Measurements from ENCODE around the gene ARHGEF39.
"Not testable (repeated sequence)": the region's sequence is repeated elsewhere in the genome, so short reads cannot be mapped to it uniquely, and the experiment has no call there.

The ARHGEF39 gene

DNA sequence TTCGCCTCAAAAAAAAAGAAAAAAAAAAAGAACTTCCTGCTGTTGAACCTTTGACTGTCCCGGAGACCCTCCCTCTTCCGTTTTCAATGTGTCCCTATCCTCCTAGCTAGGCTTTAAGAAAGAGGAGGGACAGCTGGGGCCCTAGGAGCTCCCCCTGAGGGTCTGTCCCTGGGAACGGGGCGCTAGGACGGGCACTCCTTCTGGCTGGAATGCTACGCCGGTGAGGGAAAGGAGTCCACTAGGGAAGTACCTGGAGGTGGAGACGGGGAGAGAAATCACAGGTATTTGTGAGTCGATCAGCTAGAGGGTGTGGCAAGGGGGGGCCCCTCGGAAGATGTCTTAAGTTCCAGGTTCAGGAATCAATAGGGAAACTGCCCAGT is 18.9 kb downstream of the ARHGEF39 start:
- peaks cover 5 to 10% of the 10 kb centered on the region in 2 donors for H3K4me1 ChIP-seq (ENCODE audit: control insufficient read depth in 1 of 2, insufficient read depth in 2 of 2, low read length in 2 of 2)
- H3K4me3 ChIP-seq (ENCODE audit: low read depth in 1 of 2, low read length in 2 of 2), result peak overlapping the region; percentile 74 to 87
- peak overlapping the region; percentile 96 for H3K27ac ChIP-seq (ENCODE audit: low read length)
- H3K9me3 ChIP-seq (ENCODE audit: control insufficient read depth in 1 of 2, low read length in 2 of 2), result no peaks in the 10 kb centered on the region
- no peaks in the 10 kb centered on the region for H3K27me3 ChIP-seq (ENCODE audit: low read depth, low read length)
- H3K36me3 ChIP-seq (ENCODE audit: control insufficient read depth in 1 of 2, insufficient read depth in 2 of 2, low read length in 2 of 2), result no peaks in the 10 kb centered on the region

- not testable (repeated sequence) for H3K27me3 ChIP-seq (ENCODE audit: low read depth, low read length); H3K4me1 ChIP-seq (ENCODE audit: control insufficient read depth in 1 of 2, insufficient read depth in 2 of 2, low read length in 2 of 2); H3K9me3 ChIP-seq (ENCODE audit: control insufficient read depth in 1 of 2, low read length in 2 of 2); H3K36me3 ChIP-seq (ENCODE audit: control insufficient read depth in 1 of 2, insufficient read depth in 2 of 2, low read length in 2 of 2)
- H3K27ac ChIP-seq (ENCODE audit: low read length), result peak overlapping the region; percentile 96
- peak overlapping the region; percentile 74 to 87 for H3K4me3 ChIP-seq (ENCODE audit: low read depth in 1 of 2, low read length in 2 of 2)
These were observed 19.3 kb downstream of the ARHGEF39 start for GRCh38 chr9:35645736-35646135.

GRCh38 chr9:35643046-35643445 is 21.9 kb downstream of the ARHGEF39 start:
- Histone ChIP-seq H3K27ac (ENCODE audit: low read length) (no peak overlapping the region), H3K27me3 (ENCODE audit: low read depth, low read length) (no peaks in the 10 kb centered on the region), H3K4me3 (ENCODE audit: low read depth in 1 of 2, low read length in 2 of 2) (no peak overlapping the region), H3K9me3 (ENCODE audit: control insufficient read depth in 1 of 2, low read length in 2 of 2) (no peaks in the 10 kb centered on the region), H3K4me1 (ENCODE audit: control insufficient read depth in 1 of 2, insufficient read depth in 2 of 2, low read length in 2 of 2) (peaks cover 5 to 10% of the 10 kb centered on the region in 2 donors), H3K36me3 (ENCODE audit: control insufficient read depth in 1 of 2, insufficient read depth in 2 of 2, low read length in 2 of 2) (no peaks in the 10 kb centered on the region)

DNA sequence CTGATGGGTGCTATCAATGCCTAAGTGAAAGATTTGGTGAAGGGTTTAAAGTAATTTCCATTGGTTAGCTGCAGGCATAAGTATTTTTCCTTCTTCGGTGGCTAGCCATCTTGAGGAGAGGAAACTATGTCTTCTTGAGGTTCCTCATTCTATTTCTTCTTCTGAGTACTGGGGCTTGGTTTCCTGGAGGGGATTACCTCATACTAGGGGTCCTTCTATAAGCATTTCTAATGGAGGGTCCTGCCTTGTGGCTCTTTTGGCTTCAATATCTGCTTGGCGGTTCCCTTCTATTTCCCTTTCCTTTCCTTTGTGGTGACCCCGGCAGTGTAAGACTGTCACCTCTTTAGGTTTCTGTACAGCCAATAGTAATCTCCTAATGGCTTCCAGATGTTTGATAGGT is 23.5 kb downstream of the ARHGEF39 start:
- not testable (repeated sequence) for H3K4me1 ChIP-seq (ENCODE audit: control insufficient read depth in 1 of 2, insufficient read depth in 2 of 2, low read length in 2 of 2); H3K27ac ChIP-seq (ENCODE audit: low read length); H3K36me3 ChIP-seq (ENCODE audit: control insufficient read depth in 1 of 2, insufficient read depth in 2 of 2, low read length in 2 of 2); H3K27me3 ChIP-seq (ENCODE audit: low read depth, low read length); H3K9me3 ChIP-seq (ENCODE audit: control insufficient read depth in 1 of 2, low read length in 2 of 2); H3K4me3 ChIP-seq (ENCODE audit: low read depth in 1 of 2, low read length in 2 of 2)

GRCh38 chr9:35640431-35640830 is 24.6 kb downstream of the ARHGEF39 start:
- not testable (repeated sequence) for H3K4me1 ChIP-seq (ENCODE audit: control insufficient read depth in 1 of 2, insufficient read depth in 2 of 2, low read length in 2 of 2); H3K27ac ChIP-seq (ENCODE audit: low read length); H3K9me3 ChIP-seq (ENCODE audit: control insufficient read depth in 1 of 2, low read length in 2 of 2); H3K4me3 ChIP-seq (ENCODE audit: low read depth in 1 of 2, low read length in 2 of 2); H3K27me3 ChIP-seq (ENCODE audit: low read depth, low read length); H3K36me3 ChIP-seq (ENCODE audit: control insufficient read depth in 1 of 2, insufficient read depth in 2 of 2, low read length in 2 of 2)

GRCh38 chr9:35639631-35640030 is 25.4 kb downstream of the ARHGEF39 start:
- no peaks in the 10 kb centered on the region for H3K27me3 ChIP-seq (ENCODE audit: low read depth, low read length)
- H3K4me1 ChIP-seq (ENCODE audit: control insufficient read depth in 1 of 2, insufficient read depth in 2 of 2, low read length in 2 of 2), result no peaks in the 10 kb centered on the region
- H3K4me3 ChIP-seq (ENCODE audit: low read depth in 1 of 2, low read length in 2 of 2), result no peak overlapping the region
- no peak overlapping the region for H3K27ac ChIP-seq (ENCODE audit: low read length)
- H3K36me3 ChIP-seq (ENCODE audit: control insufficient read depth in 1 of 2, insufficient read depth in 2 of 2, low read length in 2 of 2), result no peaks in the 10 kb centered on the region
- no peaks in the 10 kb centered on the region for H3K9me3 ChIP-seq (ENCODE audit: control insufficient read depth in 1 of 2, low read length in 2 of 2)

GRCh38 chr9:35639225-35639624 is 25.8 kb downstream of the ARHGEF39 start:
- H3K4me3 ChIP-seq (ENCODE audit: low read depth in 1 of 2, low read length in 2 of 2); H3K27ac ChIP-seq (ENCODE audit: low read length); H3K9me3 ChIP-seq (ENCODE audit: control insufficient read depth in 1 of 2, low read length in 2 of 2); H3K27me3 ChIP-seq (ENCODE audit: low read depth, low read length); H3K36me3 ChIP-seq (ENCODE audit: control insufficient read depth in 1 of 2, insufficient read depth in 2 of 2, low read length in 2 of 2); H3K4me1 ChIP-seq (ENCODE audit: control insufficient read depth in 1 of 2, insufficient read depth in 2 of 2, low read length in 2 of 2): not testable (repeated sequence)

- not testable (repeated sequence) for H3K36me3 ChIP-seq (ENCODE audit: control insufficient read depth in 1 of 2, insufficient read depth in 2 of 2, low read length in 2 of 2); H3K4me3 ChIP-seq (ENCODE audit: low read depth in 1 of 2, low read length in 2 of 2); H3K4me1 ChIP-seq (ENCODE audit: control insufficient read depth in 1 of 2, insufficient read depth in 2 of 2, low read length in 2 of 2); H3K27ac ChIP-seq (ENCODE audit: low read length); H3K27me3 ChIP-seq (ENCODE audit: low read depth, low read length); H3K9me3 ChIP-seq (ENCODE audit: control insufficient read depth in 1 of 2, low read length in 2 of 2)
These were observed 26.2 kb downstream of the ARHGEF39 start for GRCh38 chr9:35638751-35639150.

DNA sequence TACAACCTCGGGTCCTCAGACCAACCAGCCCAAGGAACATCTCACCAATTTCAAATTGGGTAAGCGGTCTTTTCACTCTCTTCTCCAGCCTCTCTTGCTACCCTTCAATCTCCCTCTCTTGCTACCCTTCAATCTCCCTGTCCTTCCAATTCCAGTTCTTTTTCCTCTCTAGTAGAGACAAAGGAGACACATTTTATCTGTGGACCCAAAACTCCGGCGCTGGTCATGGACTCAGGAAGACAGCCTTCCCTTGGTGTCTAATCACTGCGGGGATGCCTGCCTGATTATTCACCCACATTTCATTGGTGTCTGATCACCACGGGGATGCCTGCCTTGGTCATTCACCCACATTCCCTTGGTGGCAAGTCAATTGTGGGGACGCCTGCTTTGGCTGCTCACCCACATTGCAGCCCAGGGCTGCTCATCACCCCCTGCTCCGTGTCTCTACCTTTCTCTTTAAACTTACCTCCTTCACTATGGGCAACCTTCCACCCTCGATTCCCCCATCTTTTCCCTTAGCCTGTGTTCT is 27.5 kb downstream of the ARHGEF39 start:
- H3K27me3 ChIP-seq (ENCODE audit: low read depth, low read length); H3K9me3 ChIP-seq (ENCODE audit: control insufficient read depth in 1 of 2, low read length in 2 of 2); H3K4me3 ChIP-seq (ENCODE audit: low read depth in 1 of 2, low read length in 2 of 2); H3K27ac ChIP-seq (ENCODE audit: low read length); H3K36me3 ChIP-seq (ENCODE audit: control insufficient read depth in 1 of 2, insufficient read depth in 2 of 2, low read length in 2 of 2); H3K4me1 ChIP-seq (ENCODE audit: control insufficient read depth in 1 of 2, insufficient read depth in 2 of 2, low read length in 2 of 2): not testable (repeated sequence)

GRCh38 chr9:35636877-35637246 is 28.1 kb downstream of the ARHGEF39 start:
- not testable (repeated sequence) for H3K27ac ChIP-seq (ENCODE audit: low read length); H3K27me3 ChIP-seq (ENCODE audit: low read depth, low read length); H3K9me3 ChIP-seq (ENCODE audit: control insufficient read depth in 1 of 2, low read length in 2 of 2); H3K4me1 ChIP-seq (ENCODE audit: control insufficient read depth in 1 of 2, insufficient read depth in 2 of 2, low read length in 2 of 2); H3K36me3 ChIP-seq (ENCODE audit: control insufficient read depth in 1 of 2, insufficient read depth in 2 of 2, low read length in 2 of 2); H3K4me3 ChIP-seq (ENCODE audit: low read depth in 1 of 2, low read length in 2 of 2)

DNA sequence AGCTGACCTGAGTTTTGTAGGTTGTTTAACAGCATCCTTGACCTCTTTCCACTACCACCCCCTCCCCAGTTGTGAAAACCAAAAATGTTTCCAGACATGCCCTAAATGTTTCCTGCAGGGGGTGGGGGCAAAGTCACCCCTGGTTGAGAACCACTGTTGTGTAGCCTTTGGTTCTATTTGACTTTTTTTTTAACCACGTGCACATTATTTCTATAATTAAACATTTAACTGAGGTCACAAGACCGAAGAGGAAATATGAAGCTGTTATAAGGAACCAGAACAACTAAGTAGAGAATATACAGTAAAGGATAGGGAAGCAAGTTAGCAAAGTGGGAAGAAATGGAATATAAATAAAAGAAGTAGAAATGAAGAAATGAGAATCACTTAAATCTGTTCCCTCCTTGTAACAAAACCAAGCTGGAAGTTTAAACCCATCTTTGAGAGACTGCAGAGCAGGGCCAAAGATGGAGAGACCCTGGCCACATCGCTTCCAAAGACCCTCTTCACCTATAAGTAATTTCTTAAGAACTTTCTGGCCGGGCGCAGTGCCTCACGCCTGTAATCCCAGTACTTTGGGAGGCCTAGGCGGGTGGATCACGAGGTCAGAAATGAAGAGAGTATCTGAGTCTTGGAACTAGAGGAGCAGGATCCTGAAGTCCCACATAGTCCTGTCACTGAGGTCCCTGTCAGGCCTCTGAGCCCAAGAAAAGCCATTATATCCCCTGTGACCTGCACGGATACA is 28.7 kb downstream of the ARHGEF39 start:
- H3K4me1 ChIP-seq (ENCODE audit: control insufficient read depth in 1 of 2, insufficient read depth in 2 of 2, low read length in 2 of 2), result no peaks in the 10 kb centered on the region
- no peaks in the 10 kb centered on the region for H3K36me3 ChIP-seq (ENCODE audit: control insufficient read depth in 1 of 2, insufficient read depth in 2 of 2, low read length in 2 of 2)
- H3K27me3 ChIP-seq (ENCODE audit: low read depth, low read length), result no peaks in the 10 kb centered on the region
- no peaks in the 10 kb centered on the region for H3K9me3 ChIP-seq (ENCODE audit: control insufficient read depth in 1 of 2, low read length in 2 of 2)
- no peak overlapping the region for H3K27ac ChIP-seq (ENCODE audit: low read length)
- H3K4me3 ChIP-seq (ENCODE audit: low read depth in 1 of 2, low read length in 2 of 2), result no peak overlapping the region

GRCh38 chr9:35635730-35636129 is 29.3 kb downstream of the ARHGEF39 start:
- Histone ChIP-seq H3K36me3 (ENCODE audit: control insufficient read depth in 1 of 2, insufficient read depth in 2 of 2, low read length in 2 of 2) (no peaks in the 10 kb centered on the region), H3K4me3 (ENCODE audit: low read depth in 1 of 2, low read length in 2 of 2) (no peak overlapping the region), H3K4me1 (ENCODE audit: control insufficient read depth in 1 of 2, insufficient read depth in 2 of 2, low read length in 2 of 2) (no peaks in the 10 kb centered on the region), H3K9me3 (ENCODE audit: control insufficient read depth in 1 of 2, low read length in 2 of 2) (no peaks in the 10 kb centered on the region), H3K27ac (ENCODE audit: low read length) (no peak overlapping the region), H3K27me3 (ENCODE audit: low read depth, low read length) (no peaks in the 10 kb centered on the region)
